GM20431 (cell line): ENCODE data around the gene IRAG1.

Source experiments
- in situ Hi-C: fragments of 300-500 bp; cut with MseI, MboI; formaldehyde crosslinking; loops from one replicate; pipeline ENCODE4 v1.15.0; 2020; ENCODE audit warnings: low sequenced_read_pairs; ENCODE audit not compliant: unreplicated experiment

The IRAG1 gene

DNA sequence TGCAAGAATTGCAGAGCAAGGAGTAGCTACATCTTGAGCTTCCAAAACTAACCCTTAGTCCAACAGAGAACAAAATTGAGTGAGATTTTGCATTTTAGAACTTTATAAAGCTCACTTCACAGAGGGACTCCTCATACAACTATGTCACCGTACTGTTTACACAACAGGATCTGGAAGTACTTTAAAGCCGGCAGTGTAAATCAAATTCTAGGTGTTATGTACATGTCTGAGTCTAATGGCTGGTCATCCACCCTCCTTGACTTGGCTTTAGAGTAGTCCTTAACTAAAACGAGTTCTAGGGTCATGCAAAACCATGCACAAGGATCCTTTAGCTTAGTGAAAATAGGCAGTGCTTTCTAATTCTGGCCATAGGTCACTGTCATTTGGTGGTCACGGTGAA, 23.5 kb downstream of the IRAG1 start:
- in situ Hi-C loops, result no loop called here

DNA sequence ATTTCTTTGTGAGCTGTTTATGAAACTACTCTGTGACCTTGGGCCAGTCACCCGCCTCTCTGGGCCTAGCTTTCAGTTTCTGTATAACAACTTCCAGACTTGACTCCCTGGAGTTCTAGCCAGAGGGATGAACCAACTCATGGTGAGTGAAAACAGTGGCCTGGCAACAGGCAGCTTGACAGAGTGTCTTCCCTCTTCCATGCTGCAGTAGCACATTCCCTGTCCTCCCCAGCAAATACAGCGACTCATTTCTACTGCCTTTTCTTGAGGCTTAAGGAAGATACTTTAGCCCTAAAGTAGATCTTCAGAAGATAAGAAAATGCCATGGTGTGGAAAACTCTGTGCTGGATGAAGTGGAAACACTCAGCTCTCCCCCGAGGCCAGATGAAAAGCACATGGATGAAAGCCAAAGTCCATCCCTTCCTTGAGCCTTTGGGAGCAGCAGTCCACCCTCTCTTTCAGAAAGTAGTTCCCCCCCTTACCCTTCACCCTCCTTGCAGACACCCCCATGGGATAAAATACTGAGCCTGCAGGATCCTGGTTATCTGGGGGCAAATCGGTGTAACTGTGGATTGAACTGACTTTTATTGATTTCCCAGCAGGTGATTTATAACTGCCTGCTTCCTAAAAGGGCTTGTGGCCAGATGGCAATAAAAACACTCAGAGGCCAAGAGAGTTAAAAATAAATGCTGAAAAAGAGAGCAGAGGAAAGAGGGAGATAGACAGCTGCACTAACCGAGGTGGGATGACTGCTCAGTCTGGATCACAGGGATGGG, 24.1 kb downstream of the IRAG1 start:
- in situ Hi-C loops, result no loop called here

DNA sequence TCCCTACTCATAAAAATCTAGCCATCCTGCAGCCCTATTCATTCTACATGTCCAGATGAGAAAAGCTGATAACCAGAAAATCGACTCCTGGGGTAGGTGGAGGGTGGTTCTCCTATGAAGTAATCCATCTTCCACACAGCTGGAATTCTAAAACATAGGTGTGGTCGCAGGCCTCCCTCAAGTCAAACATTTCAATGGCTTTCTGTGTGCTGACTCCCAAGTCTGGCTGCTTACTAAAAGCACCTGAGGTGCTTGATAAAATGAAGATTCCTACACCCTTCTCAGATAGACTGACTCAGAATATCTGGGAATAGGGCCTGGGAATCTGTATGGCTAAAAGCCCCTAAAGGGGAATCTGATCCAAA, 26.1 kb downstream of the IRAG1 start:
- in situ Hi-C loops, result no loop called here

- in situ Hi-C loops, result no loop called here
Measured at GRCh38 chr11:10666556-10667520, 26.7 kb downstream of the IRAG1 start.

GRCh38 chr11:10664496-10664895, 29.1 kb downstream of the IRAG1 start:
- in situ Hi-C loops, result no loop called here

DNA sequence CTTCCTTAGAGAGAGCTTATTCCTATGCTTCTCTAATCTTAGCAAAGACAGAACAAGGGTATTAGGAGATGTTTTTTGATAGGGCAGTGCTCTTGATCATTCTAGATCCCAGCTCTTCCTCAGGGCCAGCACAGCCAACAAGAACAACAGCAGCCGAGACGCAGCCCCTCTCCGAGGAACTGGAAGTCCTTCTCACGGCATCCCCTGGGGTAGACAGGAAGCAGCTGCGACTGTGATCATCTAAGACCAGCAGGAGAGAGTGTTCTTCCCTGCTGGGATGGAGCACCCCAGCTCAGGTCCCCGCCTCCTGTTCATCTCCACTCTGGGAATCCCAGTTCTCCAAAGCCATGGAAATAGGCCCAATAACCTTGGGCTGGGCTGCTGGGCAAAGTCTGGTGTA, 29.6 kb downstream of the IRAG1 start:
- in situ Hi-C loops, result no loop called here

DNA sequence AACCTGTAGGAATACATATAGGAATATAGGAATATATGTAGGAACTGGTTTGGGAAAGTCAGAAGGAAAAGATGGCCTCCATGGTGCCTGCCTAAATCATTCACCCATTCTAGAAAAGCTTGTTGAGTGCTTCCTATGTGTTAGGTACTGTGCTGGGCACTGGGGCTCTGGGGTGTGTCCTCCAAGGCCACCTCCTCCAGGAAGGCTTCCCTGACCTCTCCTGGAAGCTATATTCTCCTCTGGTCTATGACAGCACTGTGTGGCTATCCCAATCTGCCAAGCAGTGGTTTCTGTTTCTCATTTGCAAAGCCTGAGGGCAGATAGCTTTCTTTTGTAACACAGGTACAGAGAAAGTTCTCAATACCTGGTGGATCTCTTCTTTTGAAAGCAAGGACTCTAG, 30.2 kb downstream of the IRAG1 start:
- in situ Hi-C loops, result no loop called here

DNA sequence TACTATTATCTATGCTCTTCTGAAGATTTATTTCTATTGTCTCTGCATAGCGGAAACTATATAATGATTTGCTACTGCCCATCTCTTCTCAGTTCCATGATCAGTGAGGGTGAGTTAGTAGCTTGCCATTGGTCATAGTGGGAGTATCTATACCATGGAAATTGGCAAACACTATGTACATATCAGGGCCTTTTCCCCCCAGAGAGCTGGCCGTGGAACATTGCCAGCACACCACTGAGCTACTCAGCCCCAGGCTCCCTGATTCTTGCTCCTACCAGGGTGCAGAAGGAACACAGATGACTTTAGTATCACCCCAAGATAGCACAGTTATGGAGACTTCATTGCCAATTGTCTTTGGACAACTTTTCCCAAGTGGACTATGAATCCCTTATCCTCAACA, 33.2 kb downstream of the IRAG1 start:
- in situ Hi-C loops, result no loop called here

GRCh38 chr11:10659339-10660216, 34.0 kb downstream of the IRAG1 start:
- in situ Hi-C loops, result no loop called here

DNA sequence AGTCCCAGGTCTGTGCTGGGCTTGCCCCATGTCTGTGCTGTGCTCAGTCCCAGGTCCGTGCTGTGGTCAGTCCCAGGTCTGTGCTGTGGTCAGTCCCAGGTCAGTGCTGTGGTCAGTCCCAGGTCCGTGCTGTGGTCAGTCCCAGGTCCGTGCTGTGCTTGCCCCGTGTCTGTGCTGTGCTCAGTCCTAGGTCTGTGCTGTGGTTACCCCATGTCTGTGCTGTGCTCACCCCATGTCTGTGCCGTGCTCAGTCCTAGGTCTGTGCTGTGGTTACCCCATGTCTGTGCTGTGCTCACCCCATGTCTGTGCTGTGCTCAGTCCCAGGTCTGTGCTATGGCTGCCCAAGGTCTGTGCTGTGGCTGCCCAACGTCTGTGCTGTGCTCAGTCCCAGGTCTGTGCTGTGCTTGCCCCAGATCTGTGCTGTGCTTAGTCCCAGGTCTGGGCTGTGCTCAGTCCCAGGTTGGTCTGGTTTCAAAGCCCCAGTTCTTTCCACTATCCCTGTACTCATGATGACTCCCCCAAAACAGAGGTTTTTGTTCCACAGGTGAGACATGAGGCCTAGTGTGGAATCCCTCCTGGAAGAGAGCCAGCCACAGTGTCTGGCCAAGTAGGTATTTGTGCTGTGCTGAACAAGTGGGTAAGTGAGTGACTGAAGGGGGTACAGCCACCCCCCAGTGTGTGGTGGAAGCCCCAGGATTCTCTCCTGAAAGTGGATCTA, 34.8 kb downstream of the IRAG1 start:
- in situ Hi-C loops, result no loop called here

DNA sequence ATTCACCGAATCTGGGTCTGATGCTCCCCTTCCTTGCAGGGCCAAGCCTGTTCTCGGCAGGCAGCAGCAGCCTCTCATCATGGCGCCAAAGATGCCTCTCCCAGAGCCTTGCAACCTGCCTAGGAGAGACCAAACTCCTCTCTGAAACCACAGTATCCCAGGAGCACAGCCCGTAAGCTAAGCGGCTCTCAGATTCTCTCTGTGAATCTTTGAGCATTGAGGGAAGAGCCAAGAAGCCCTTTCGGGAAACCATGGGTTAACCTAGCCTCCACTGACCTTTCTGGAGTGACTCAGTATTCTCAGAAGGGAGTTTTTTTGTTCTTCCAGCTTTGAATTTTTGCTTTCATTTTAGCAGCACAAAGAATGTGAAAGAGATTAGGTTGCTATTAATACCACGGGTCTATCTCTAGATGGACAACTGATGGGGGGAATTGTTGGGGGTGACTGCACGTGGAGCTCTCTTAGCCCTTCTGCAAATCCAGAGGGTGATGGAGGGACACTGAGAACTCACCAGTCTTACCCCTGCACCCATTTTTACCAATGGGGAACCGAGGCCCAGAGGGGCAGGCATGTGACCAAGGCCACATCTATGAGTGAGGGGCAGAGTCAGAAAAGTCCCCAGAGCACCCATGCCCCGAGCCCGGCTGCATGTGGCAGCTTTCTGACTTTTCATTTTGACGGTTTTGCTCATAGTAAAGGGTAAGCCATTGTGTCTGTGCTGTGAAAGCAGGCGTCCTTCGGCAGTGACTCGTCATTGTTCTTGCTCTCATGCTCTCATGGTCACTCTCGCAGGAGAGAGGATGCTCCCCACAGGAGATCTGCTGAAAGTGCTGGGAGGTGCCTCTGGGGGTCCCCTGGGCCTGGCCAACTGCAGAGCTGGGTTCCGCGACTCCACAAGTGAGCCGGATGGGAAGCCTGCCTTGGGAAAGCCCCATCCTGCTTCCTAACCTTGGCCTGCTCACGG, 36.0 kb downstream of the IRAG1 start:
- in situ Hi-C loops, result no loop called here

- in situ Hi-C loops, result no loop called here
Measured at GRCh38 chr11:10655943-10656576, 37.5 kb downstream of the IRAG1 start.

GRCh38 chr11:10655227-10655626, 38.3 kb downstream of the IRAG1 start:
- in situ Hi-C loops, result no loop called here

GRCh38 chr11:10654811-10655150, 38.8 kb downstream of the IRAG1 start:
- in situ Hi-C loops, result no loop called here

GRCh38 chr11:10653946-10654810, 39.4 kb downstream of the IRAG1 start:
- in situ Hi-C loops, result no loop called here

DNA sequence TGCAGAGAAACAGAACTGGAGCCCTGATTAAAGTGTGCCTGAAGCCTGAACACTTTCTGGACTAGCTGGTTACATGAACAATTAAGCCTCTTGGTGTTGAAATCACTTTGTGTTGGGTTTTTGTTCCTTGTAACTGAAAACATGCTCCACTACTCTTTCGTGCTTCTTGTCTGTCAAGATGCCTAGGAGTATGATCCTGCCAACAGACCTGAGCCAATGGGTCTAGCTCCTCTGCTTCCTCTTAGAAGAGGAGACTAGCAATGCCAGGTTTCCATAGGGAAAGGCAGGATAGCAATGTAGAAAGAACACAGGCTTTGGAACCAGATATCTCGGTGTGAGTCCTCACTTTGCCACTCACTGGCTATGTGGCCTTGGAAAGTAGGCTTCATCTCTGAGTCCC, 40.3 kb downstream of the IRAG1 start:
- in situ Hi-C loops, result no loop called here

DNA sequence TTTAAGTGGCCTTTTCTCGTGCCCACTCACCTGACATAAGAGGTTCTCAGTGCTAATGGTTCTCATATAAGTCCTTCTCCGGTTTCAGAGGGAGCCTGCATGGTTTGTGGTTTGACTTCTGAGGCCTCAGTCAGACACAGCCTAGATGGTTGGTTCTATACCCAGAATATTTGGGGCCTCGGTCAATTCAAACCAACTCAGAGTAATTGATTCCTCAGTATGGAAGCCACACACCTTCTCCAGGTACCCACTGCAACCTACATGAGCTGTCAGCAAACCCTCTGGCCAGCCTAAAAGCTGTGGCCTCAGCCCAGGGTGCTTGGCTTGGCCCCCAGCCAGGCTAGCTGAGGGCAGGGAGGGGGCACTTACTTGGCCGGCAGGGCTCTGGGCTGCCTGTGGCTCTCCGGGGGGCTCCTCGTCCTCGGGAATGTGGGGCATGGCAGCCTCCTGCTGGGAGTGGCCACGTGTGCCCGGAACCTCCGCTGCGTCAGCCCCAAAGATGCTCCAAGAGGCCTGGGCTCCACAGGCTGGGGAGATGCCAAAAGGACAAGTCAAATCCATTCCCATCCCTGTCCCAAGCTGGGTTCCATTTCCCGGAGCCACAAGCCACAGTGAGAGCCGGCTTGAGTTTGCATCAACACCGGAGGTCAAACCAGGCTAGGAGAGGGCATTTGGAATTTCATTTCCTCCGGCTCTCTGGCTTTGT, 41.7 kb downstream of the IRAG1 start:
- in situ Hi-C loops, result no loop called here
